ENCODE measurements around the gene TGDS.

DNA sequence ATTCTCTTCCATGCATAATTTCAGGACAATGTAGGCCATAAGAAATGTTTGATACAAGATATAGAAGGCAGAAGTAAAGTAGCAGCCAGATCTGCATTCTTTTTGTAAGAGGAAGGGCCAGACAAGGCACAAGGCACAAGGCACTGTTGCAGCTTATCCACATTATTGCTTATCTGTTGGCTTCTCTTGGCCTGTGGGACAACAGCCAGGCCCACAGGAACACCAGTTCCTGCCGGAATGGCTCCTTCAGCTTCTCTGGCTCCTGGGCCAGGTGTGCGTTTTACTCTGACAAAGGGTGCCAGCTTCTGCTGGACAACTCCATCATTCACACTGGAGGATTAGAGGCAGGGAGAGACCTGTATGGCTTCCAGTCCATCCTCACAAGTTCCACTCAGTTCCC is 34.9 kb upstream of the TGDS start:
- TF ChIP-seq, protein P1, sequence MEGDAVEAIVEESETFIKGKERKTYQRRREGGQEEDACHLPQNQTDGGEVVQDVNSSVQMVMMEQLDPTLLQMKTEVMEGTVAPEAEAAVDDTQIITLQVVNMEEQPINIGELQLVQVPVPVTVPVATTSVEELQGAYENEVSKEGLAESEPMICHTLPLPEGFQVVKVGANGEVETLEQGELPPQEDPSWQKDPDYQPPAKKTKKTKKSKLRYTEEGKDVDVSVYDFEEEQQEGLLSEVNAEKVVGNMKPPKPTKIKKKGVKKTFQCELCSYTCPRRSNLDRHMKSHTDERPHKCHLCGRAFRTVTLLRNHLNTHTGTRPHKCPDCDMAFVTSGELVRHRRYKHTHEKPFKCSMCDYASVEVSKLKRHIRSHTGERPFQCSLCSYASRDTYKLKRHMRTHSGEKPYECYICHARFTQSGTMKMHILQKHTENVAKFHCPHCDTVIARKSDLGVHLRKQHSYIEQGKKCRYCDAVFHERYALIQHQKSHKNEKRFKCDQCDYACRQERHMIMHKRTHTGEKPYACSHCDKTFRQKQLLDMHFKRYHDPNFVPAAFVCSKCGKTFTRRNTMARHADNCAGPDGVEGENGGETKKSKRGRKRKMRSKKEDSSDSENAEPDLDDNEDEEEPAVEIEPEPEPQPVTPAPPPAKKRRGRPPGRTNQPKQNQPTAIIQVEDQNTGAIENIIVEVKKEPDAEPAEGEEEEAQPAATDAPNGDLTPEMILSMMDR (IDR thresholded peaks at IDR 0.05; ENCODE audit: low read length), result no peak
- TF ChIP-seq EZH2 (optimal IDR thresholded peaks at IDR 0.05; ENCODE audit: low read depth, low read length) (no peak), EZH2phosphoT487 (IDR thresholded peaks at IDR 0.05; ENCODE audit: low read length) (no peak)

Measured in MM.1S (cell line).